GM18873 (cell line): ENCODE results near the gene FAM47E.

Experiments used
- ATAC-seq: cut with Tn5 transposase; IDR thresholded peaks from one replicate; pipeline ENCODE4 v1.9.1; 2021; ENCODE audit warnings: mild to moderate bottlenecking, moderate library complexity, moderate number of reproducible peaks; ENCODE audit not compliant: unreplicated experiment, low FRiP score

FAM47E gene

DNA sequence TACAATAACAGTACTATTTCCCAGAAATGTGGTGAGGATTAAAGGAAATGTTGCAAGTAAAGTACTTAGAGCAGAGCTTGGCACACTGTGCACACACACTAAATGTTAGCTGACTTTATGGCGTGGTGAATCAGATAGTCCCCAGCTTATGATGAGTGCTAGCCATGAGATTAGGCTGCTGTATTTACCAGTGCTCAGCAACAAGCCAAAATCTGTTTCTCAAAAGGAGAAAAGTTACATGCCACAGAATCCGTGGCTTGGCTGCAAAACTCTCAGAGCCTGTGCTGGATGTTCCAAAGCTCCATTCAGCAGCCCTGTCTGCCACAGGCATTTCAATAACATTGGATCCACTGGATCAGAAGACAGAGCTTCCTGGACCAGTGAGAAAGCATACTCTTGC lies 42.3 kb downstream of the FAM47E start:
- no peak for ATAC-seq

DNA sequence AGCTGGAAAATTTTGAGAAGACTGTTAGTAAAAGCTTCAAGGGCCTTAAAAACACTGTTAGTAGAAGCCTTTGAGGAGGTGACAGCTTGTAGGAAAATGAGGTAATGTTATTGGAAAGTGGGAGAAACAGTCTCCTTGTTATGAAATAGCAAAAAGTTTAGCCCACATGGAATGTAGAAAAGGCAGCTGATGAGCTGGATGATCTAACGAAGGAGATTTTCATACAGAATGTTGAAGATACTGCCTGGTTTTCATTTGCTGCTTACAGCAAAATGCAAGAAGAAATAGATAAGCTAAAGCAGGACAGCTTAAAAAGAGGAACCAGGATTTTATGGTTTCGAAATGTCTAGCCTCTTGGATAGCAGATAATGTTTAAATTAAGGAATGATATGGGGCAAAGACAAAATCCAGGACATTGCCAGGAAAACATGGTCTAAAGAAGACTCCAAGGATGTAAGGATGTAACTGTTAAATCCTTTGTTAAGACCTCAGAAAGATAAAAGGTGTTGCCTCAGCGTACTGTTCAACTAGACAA lies 44.8 kb downstream of the FAM47E start:
- no peak for ATAC-seq

DNA sequence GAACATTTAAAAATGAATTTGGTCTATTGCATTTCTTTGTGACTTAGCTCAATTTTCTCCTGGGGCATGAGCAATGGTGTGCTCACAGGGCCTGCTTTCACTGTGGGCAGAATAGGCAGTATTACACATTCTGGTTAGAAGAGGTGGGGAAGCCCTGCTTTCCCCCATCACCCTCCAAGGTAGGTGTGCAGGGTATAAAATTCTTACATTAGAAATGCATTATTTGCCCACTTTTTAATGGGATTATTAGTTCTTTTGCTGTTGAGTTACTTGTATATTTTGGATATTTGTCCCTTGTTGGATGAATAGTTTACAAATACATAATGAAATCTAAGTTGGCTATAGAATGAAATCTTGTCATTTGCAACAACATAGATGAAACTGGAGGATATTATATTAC lies 46.7 kb downstream of the FAM47E start:
- ATAC-seq, result no peak

DNA sequence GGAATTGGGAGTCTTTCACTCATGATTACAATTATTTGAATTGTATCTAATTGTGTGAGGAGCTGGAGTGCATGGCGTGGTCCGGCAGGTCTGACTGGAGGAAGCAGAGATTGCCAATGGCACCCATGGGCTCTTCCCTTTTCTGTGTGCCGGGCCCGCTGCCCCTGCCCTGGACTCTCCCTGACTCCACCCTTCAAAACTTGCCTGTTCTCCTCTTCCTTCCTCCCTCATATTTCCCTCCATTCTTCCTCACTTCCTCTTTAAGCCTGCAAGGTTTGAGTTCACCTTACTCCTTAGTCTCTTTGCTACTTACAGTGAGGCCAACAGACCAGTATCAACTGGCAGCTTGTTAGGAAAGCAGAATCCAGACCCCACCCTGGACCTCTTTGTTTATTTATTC lies 48.5 kb downstream of the FAM47E start:
- ATAC-seq, result no peak

DNA sequence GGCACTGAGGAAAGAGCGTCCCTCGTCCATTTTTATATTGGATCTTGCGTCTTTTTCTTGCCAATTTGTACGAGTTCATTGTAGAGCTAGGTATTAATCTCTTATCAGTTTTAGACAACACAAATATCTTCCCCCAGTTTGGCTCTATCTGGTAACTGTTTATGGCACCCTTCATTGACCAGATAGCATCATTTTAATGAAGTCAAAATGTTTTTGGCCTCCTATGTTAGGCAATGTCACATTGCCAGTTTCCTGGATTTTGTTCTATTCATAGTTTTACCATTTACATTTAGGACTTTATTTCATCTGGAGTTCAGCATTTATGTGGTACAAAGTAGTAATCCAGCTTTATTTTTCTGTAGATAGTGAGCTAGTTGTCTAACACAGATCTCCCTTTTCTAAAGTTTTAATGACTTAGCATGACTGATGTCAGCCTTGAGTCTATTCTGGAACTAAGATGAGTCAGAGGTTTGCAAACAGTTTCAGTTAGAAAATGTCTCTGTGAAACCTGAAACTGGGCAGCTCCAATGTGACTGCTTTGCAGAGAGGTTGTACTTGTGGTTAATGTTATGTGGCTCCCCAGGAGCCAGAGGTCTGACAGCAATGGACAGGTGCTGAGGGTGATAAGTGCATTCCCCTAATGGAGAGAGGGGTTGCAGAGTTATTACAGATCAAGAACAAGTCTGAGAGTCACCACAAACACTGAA lies 49.7 kb downstream of the FAM47E start:
- peak; percentile 99 for ATAC-seq

DNA sequence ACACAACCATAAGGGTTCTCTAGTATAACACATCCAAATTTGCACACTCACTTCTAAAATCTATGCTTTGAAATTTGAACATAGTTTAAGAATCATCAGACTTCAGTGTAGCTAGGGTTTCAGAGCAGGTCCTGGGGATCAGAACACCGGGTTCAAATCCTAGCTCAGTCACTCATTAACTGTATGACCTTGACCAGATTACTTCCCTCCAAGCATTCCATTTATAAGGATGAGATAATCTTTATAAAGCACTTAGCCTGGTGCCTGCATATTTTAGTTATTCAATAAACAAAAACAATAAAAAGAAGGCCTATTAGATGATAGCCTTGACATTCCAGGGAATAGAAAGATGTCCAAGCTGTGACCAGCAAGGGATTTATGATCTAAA lies 50.2 kb downstream of the FAM47E start:
- no peak for ATAC-seq

DNA sequence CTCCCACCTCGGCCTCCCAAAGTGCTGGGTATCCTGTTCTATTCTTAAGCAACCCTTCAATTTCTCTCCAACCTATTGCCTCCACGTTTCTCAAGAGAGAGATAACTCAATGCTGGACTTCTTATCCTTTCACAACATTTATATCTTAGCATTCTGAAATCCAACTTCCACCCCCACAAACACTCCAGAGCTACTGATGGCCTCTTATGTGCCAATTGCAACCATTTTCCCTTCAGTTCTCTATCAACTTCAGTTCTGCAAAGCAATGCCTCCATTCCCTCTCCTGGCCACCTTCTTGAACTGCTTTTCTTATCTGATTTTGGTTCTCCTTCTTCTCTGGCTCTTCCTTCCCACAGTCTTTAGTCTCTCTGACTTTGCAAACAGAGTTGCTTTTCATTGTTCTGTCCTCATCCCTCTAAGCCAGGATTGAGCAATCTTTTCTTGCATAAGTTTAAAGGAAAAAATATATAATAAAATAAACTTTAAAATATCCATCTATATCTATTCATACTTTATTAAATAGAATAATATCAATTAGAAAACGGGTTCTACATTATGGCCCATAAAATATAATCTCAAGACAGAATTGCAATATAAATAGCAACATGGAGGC lies 51.4 kb downstream of the FAM47E start:
- ATAC-seq, result no peak

DNA sequence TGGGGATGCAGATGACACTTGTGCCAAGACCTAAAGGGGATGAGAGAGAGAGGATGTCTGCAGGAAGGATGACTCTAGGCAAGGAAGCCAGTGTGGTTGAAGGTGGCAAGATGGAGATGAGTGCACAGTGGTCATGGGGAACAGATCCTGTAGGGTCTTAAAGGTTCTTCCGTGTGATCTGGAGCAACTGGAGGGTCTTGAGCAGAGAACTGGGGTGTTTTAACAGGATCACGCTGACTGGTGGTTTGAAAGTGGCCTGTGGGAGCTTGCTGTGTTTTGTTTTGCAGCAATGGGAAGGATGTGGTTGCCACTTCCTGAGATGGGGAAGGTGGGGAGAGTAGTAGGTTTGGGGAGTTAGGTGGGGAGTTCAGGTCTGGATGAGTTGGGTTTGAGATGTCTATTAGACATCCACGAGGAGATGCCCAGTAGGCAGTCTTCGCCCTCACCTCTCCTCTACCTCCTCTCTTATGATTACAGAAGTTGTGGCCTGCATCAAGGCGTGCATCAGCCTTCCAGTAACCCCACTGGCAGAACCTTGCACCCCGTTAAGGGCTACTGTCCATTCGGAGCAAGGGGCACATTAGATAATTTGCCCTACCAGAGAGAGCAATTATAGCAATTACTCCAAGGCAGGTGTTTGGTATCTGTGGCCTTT lies 53.6 kb downstream of the FAM47E start:
- no peak for ATAC-seq

DNA sequence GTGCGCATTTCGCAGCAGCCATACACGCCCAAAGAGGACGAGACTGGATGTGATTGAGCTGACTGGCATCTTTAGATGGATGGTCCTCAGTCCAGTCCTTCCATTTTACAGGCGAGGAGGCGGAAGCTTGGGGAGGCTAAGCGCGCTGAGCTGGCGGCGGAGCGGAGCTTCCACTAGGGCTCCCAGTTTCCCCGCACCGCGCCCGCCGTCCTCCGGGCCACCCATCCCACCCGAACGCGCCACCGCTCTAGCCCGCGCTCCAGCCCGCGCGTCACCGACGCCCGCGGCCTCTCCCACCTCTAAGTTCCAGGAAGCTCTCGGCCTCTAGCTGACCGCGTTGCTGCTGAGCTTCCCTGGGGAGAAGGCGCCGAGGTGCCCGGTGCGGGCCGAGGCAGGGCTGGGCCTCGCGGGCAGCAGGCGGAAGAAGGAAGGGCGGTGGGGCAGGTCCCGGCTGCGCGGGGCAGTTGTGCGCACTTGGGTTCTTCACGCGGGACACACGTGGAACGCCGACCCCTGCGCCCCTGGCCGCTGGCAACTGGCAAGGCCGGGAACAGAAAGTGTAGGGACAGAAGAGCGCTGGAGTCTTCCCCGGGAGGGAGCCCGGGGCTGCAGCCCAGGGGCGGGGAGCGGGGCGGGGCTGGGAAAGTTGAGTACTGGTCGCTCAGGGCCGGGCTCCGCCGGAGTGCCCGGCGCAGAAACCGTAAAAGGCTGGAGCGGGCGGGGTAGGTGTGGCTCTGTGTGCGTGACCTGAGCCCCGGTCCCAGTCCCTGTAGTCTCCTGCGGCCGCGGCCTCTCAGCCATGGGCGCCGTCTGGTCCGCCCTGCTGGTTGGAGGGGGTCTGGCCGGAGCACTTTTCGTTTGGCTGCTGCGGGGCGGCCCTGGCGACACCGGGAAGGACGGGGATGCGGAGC lies 54.7 kb downstream of the FAM47E start, which contains the start of gene STBD1:
Gene STBD1 (plus strand): TSS at position 763 of the 911 bp plus-strand sequence. CDS start 37 bp downstream, at position 800.
- no peak for ATAC-seq

DNA sequence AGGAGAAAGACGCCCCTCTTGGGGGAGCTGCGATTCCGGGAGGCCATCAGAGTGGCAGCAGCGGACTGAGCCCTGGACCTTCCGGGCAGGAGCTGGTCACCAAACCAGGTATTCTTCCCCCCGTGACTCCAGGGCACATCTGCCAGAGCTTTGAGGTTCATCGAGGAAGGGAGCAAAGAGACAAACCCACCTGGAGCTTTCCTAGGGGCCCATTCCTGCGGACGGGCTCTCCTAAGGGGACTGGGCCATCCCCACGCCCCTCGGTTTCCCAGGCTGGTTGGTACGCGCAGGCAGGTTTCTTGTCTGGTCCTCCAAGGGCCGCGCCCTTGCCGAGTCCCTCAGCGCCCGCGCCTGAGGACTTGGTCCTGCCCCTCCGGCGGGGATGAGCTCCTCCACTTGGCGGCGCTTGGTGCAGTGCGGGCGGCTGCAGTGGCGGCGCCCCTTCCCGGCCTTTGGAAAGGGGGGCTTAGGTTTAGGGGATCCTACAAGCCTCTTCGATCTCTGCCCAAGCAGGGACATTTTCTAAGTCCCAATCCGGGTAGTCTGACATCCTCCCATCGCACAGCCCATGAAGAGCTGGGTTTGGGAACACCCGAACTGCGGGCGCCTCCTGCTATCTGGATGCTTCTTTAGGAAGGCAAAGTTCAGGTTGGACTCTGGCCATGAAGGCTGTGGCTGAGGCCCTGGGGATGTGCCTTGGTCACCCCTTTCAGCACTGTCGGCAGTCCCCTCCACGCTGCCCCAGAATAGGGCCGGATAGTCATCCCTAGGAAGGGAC lies 55.5 kb downstream of the FAM47E start:
- ATAC-seq, result no peak

DNA sequence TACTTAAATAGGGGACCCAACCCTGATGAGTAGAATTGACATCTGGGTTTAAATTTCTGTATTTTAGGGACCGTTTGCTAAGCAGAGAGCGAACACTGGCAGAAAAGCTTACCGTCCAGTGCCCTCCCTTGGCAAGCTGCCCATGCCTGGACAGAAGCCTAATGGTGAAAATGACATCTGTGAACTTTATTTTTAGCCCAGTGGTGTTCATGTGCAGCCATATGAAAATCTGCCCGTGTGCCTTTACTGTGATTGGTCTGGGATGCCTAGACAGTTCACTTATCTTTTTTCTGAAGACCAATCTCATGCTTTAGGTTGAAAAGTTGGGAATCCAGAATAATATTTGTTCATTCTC lies 56.1 kb downstream of the FAM47E start:
- no peak for ATAC-seq

DNA sequence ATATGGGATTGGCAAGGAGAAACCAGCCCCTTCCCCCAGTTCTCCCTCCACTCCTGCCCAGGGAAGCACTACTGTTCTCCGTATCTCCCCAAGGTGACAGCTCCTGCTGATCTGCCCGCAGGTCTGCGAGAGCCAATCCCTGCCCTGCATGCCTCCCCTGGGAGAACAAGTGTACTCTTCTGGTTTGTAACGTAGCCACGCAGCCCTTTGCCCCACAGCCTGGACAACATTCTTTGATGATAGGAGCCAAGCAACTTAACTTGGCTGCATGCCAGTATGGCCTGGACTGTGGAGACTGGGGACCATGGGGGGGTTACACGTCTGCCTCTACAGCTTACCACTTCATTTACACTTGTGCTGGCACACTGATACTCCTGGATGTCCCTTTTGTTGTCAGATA lies 57.0 kb downstream of the FAM47E start:
- no peak for ATAC-seq

DNA sequence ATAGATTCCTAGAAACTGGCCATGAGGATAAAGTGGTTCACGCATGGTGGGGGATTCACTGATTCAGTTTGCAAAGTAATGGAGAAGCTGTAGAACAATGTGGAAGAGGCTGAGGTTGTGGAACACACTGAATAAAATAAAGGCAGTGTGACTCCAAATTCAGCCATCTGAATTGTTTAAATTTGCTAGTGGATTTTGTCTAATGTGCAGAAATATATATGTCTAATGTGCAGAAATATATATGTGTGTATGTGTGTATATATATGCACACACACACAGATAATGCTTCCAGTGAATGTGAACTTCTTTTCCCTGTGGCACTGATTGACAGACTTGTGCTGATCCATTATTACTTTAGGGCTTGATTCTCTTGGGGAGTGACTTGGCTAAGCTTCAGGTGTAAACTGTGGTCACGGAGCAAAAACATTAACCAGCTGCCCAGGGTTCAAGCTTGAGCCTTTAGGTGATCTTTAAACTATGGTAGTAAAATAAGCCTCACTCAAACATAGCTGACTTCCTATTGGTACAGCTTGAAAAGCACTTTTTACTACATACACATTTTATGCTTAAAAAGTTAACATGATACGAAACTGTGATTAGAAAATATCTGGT lies 58.5 kb downstream of the FAM47E start:
- no peak for ATAC-seq

DNA sequence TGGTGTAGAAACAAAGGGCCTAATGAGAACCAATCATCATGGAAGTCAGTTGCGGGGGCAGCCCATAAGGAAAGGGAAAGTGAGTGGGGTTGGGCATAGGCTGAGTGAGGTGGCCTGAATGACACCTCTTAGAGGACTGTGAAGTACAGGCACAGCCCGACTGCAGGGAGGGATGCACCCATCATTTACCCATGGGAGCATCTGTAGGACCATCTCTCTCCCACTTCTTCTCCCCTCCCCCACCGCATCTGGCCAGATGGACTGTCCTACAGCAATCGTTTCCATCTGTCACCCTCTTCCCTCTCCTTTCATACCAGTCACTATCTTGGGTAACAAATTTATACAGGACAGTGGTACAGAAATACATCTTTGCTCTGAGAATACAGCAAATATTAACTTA lies 59.2 kb downstream of the FAM47E start:
- ATAC-seq, result no peak

DNA sequence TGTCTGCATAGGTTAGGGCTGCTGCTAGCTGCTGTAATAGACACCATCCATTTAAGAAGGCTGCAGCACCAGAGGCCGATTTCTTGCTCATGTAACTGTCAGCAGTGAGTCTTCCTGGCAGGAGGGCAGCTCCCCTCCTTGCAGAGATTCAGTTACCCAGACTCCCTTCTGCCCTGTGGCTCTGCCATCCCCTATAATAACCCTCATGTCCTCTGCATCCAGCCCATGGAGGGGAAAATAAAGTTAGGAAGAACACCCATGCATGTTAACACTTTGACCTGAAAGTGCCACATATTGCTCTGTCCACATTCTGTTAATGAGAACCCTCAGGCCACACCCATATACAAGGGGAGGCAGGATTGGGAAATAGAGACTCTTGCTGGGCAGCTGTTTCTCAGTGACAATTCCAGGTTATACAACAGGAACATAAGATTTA lies 60.4 kb downstream of the FAM47E start:
- no peak for ATAC-seq

DNA sequence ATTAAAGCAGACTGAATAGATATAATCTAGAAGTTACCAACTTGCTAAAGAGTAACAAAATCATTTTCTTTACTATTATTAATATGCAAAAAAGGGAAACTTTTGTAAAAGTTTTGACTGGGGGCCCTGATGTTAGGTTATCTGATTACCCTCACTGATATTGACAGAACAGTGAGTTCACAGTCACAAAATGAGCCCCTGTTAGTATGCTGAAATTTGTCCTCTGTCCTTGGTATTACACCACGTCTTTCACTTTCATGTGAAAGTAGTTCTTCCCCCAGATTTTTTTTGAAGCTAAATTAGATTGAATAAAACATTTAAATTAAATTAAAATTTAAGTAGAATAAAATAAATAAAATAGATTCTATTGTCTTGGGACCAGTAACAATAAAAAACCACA lies 60.9 kb downstream of the FAM47E start:
- ATAC-seq, result no peak

DNA sequence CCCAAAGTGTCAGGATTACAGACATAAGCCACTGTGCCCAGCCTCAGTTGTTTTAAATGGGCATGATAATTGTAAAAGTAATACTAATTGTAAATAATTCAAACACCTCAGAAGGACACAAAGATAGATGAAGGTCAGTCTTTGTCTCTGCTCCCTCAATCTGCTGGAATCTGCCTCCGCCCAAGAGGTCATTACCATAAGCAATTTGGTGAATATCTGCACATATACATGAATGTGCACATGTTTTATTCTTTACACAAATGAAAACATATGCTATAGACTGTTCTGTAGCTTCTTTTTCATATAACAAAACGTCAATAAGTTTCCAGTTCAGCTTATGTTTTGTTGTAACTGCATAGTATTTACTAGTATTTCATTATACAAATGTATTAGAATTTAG lies 62.0 kb downstream of the FAM47E start:
- no peak for ATAC-seq

DNA sequence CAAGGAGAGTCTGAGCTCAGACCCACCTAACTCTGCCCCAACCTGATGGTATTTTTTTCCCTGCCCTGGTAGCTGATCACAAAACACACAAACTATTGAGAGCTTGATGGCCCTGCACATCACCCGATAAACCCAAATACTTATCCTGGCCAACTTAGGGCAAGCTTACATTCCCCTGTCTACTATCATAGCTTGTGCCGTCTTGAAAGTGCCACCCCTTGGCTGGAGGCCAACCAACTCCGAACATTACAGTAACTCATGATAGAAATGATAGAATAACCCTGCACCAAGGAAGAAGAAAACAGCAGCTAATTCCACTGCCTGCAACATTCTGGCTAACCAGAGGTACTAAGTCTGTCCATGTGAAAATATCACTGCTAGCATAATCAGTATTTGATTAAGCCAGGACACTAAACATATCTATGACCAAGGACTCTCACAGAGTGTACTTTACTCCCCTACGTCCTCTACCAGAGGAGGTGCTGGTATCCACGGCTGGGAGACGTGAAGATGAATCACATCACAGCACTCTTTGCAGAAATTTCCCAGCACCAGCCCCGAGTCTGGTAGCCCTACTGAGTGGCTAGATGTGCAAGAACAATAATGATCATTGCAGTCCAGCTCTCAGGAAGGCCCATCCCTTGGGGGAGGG lies 63.9 kb downstream of the FAM47E start:
- no peak for ATAC-seq

DNA sequence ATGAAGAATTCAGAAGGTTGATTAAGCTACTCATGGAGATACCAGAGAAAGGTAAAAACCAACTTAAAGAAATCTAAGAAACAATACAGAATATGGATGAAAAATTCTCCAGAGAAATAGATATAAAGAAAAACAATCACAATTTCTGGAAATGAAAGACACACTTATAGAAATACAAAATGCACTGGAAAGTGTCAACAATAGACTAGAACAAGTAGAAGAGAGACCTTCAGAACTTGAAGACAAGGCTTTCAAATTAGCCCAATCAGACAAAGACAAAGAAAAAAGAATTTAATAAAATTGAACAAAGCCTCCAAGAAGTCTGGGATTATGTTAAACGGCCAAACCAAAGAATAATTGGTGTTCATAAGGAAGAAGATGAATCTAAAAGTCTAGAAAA lies 64.6 kb downstream of the FAM47E start:
- ATAC-seq, result no peak
